Transverse colon (tissue), 4 donors: ENCODE results near the gene AAMP. TPM values are rescaled to one million over a fixed set of nuclear protein-coding genes. Genes with fewer than 3 reads are reported as not detected.
A peak's percentile ranks its signal among the peaks of the same experiment; 100 is the strongest.

ENCODE experiments used
- DNase-seq: peaks from one replicate; pipeline ENCODE4 v3.0.0-alpha.2; 2019
- H3K27ac ChIP-seq, 4 donors: fragments of 200-600 bp; sonication (generic); 2 replicates each; pipeline ENCODE4 v1.5.1; 2016 to 2018; ENCODE audit warnings: inconsistent platforms in 4 of 4
- H3K27me3 ChIP-seq: fragments of 200-600 bp; sonication (generic); 2 replicates; pipeline ENCODE4 v1.5.1; 2017; ENCODE audit warnings: inconsistent platforms
- H3K36me3 ChIP-seq, 4 donors: fragments of 200-600 bp; sonication (generic); 2 replicates each; pipeline ENCODE4 v1.5.1; 2017 to 2019; ENCODE audit warnings: inconsistent platforms in 4 of 4
- H3K4me1 ChIP-seq, 4 donors: fragments of 200-600 bp; sonication (generic); 2 replicates each; pipeline ENCODE4 v1.5.1; 2017 to 2020; ENCODE audit warnings: inconsistent platforms in 4 of 4
- H3K4me3 ChIP-seq, 4 donors: fragments of 200-600 bp; sonication (generic); 1 replicate in 1 of 4; 2 replicates in 3 of 4; pipeline versions ENCODE4 v1.5.1 to v1.6.1; 2017 to 2019; ENCODE audit warnings: inconsistent platforms in 4 of 4
- H3K9me3 ChIP-seq, 2 donors: fragments of 200-600 bp; sonication (generic); 2 replicates each; pipeline ENCODE4 v1.5.1; 2017 to 2019; ENCODE audit warnings: inconsistent platforms in 2 of 2
- EP300 ChIP-seq: sonication (generic); formaldehyde crosslinking; IDR thresholded peaks from one replicate; pipeline ENCODE4 v1.6.1; 2017; ENCODE audit warnings: antibody characterized with exemption, low read depth
- POLR2A ChIP-seq: fragments of 450-650 bp; IDR thresholded peaks from one replicate; pipeline ENCODE4 v1.6.1; 2016; ENCODE audit warnings: antibody characterized with exemption, mild to moderate bottlenecking, moderate library complexity
- POLR2AphosphoS5 ChIP-seq, 3 donors: sonication (generic); formaldehyde crosslinking; IDR thresholded peaks; one replicate each; pipeline ENCODE4 v1.6.1; 2016; ENCODE audit warnings: antibody characterized with exemption in 3 of 3
- WGBS, 2 donors: methylation state at CpG; one replicate each; pipeline ENCODE4 v1.1.5; 2018; ENCODE audit warnings: low coverage in 1 of 2; 5-methylcytosine and 5-hydroxymethylcytosine counted together
- in situ Hi-C, 4 donors: fragments of 200-750 bp; cut with MboI; loops; one replicate each; pipeline versions ENCODE4 v1.15.0 to v1.15.1; 2017; ENCODE audit warnings: low sequenced_read_pairs in 3 of 4, low pct_ligation_motif_present in 1 of 4, low pct_unique_long_range_greater_than_20kb in 1 of 4
- intact Hi-C: fragments of 100-400 bp; cut with DNase I; formaldehyde crosslinking; loops from one replicate; pipeline ENCODE4 v1.15.1; 2023; ENCODE audit warnings: low total_unique reads
- total RNA-seq, 4 donors: library from RNA; depleted of rRNA; stranded (reverse); fragments of >200 nt; gene quantifications; one replicate each; pipeline ENCODE4 v1.1.0, GENCODE V29; 2016
- TF ChIP-seq, protein P1 (sequence below), 5 experiments: fragments of 200-600 bp in 3 of 5; fragments of 450-650 bp in 2 of 5; sonication (generic) in 3 of 5; IDR thresholded peaks; 1 replicate in 2 of 5; 2 replicates in 3 of 5; pipeline ENCODE4 v1.5.1; 2016 to 2017; ENCODE audit warnings: antibody characterized with exemption in 5 of 5, inconsistent platforms in 3 of 5, mild to moderate bottlenecking in 2 of 5, moderate library complexity in 1 of 5

AAMP gene
- total RNA-seq, 4 donors from 2014 or later, result 96.9 to 466 (median 174) TPM

DNA sequence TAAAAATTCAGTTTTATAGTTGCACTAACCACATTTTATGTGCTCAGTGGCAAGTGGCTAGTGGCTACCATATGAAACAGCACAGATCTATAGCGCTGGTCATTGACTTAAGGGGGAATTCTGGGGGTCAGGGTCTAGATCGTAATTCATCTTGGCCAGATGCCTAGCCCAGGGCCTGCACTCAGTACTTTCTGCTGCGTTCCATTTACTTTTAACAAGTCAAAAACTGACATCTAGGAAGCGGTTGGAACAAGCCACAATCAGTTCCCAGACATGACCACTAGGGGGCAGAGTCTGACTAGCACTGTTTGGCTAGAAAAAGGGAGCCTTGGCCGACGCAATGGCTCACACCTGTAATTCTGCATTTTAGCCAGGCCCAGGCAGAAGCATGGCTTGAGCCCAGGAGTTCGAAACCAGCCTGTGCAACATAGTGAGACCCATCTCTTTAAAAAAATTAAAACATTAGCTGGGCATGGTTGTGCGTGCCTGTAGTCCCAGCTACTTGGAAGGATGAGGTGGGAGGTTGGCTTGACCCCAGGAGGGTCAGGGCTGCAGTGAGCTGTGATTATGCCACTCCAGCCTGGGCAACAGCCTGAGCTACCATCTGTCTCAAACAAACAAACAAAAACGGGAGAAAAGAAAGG is 31.4 kb upstream of the AAMP start:
- in situ Hi-C loops (loop anchor here in 2 of 4 donors (5.0 to 10.0 kb wide), 3 partner anchors 51 to 164 kb away; partner anchors contain the start of gene CATIP (in 1 of the 2)), intact Hi-C loops (loop anchor here (5.0 kb wide), 1 partner anchor 56 kb away; the partner anchor contains the start of gene CATIP)
- WGBS, 2 donors, result 0 to 7% methylated on average over 1 to 9 of the region's 9 CpGs

DNA sequence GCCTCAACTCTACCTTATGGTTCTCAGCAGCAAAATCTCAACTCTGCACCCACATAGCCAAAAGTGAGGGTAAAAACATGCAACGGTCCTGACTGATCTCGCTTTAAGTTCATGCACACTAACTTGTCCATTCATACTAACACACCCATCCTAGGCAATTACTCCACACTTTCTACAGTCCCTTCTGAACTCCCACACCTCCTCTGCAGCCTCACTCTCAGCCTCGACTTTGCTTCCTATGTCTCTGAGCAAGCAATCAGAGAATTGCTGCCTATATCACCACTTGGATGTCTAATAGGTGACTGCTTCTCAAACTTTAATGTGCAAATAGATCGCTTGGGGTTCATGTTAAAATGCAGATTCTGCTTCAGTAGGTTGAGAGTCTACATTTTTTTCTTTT is 30.2 kb upstream of the AAMP start:
- H3K9me3 ChIP-seq, result no peaks in the 10 kb centered on the region
- WGBS, 2 donors, result 77 to 80% methylated on average over 4 of the region's 4 CpGs
- H3K27ac ChIP-seq, result no peak overlapping the region
- DNase-seq, result no peak
- H3K4me3 ChIP-seq, result no peak overlapping the region
- in situ Hi-C loops (loop anchor here in 2 of 4 donors (5.0 to 10.0 kb wide), 3 partner anchors 52 to 165 kb away; partner anchors contain the start of gene CATIP (in 1 of the 2)), intact Hi-C loops (loop anchor here (5.0 kb wide), 1 partner anchor 57 kb away; the partner anchor contains the start of gene CATIP)
- H3K27me3 ChIP-seq, result no peaks in the 10 kb centered on the region
- TF ChIP-seq EP300, result no peak
- TF ChIP-seq POLR2A, result no peak
- no peak for TF ChIP-seq POLR2AphosphoS5 (IDR thresholded peaks at IDR 0.05)
- TF ChIP-seq, protein P1, sequence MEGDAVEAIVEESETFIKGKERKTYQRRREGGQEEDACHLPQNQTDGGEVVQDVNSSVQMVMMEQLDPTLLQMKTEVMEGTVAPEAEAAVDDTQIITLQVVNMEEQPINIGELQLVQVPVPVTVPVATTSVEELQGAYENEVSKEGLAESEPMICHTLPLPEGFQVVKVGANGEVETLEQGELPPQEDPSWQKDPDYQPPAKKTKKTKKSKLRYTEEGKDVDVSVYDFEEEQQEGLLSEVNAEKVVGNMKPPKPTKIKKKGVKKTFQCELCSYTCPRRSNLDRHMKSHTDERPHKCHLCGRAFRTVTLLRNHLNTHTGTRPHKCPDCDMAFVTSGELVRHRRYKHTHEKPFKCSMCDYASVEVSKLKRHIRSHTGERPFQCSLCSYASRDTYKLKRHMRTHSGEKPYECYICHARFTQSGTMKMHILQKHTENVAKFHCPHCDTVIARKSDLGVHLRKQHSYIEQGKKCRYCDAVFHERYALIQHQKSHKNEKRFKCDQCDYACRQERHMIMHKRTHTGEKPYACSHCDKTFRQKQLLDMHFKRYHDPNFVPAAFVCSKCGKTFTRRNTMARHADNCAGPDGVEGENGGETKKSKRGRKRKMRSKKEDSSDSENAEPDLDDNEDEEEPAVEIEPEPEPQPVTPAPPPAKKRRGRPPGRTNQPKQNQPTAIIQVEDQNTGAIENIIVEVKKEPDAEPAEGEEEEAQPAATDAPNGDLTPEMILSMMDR (IDR thresholded peaks at IDR 0.05), result no peak
- peaks cover under 1 to 11% (median 5%) of the 10 kb centered on the region in 4 donors for H3K4me1 ChIP-seq
- no peaks in the 10 kb centered on the region for H3K36me3 ChIP-seq

More for the DNA sequence above, 31.4 kb upstream of the AAMP start:
- Histone ChIP-seq H3K27me3 (no peaks in the 10 kb centered on the region), H3K36me3 (no peaks in the 10 kb centered on the region), H3K9me3 (no peaks in the 10 kb centered on the region), H3K4me3 (no peak overlapping the region), H3K27ac (peak overlapping the region in 1 of 4 donors; percentile 33), H3K4me1 (peaks cover 0 to 7% (median 1%) of the 10 kb centered on the region in 4 donors)
- TF ChIP-seq POLR2AphosphoS5 (IDR thresholded peaks at IDR 0.05) (peak in 2 of 3 donors; percentile 31 to 34), POLR2A (no peak)
- TF ChIP-seq, protein P1 (IDR thresholded peaks at IDR 0.05), result peak; percentile 96 to 98 (median 97)
- DNase-seq, result peak; percentile 93

DNA sequence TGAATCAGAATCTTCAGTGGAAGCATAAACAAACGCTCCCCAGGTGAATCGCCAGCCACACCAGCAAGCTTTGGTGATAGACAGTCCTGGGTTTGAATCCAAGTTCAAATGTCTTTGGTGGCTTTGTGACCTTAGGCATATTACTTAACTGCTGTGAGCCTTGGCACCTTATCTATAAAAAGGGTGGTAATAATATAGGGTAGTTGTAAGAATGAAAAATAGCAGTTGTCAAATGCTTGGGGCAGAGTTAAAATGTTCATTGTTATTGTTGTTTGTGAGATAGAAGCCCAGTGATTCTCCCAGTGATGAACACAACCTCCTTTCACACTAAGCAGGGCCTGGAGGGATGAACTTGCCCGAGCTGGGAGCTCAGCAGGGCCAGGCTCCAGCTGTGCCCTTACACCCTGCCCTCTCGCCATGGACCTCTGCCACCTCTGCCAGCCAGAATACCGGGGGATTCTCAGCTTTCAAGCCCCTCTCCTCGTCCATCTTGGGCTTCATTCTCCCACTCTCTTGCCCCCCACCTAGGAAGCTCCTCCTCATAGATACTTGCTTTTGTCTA is 28.5 kb upstream of the AAMP start:
- DNase-seq, result no peak
- intact Hi-C loops (no loop called here), in situ Hi-C loops (loop anchor here in 3 of 4 donors (10.0 to 25.0 kb wide), 2 partner anchors 89 to 96 kb away; partner anchors contain the start of genes CTDSP1 (in 3 of the 3) and SLC11A1 (in 2 of the 3))
- Histone ChIP-seq H3K36me3 (no peaks in the 10 kb centered on the region), H3K27me3 (no peaks in the 10 kb centered on the region), H3K4me3 (no peak overlapping the region), H3K27ac (peak overlapping the region in 1 of 4 donors; percentile 23), H3K9me3 (no peaks in the 10 kb centered on the region), H3K4me1 (peaks cover 4 to 27% (median 19%) of the 10 kb centered on the region in 4 donors)
- TF ChIP-seq, protein P1 (IDR thresholded peaks at IDR 0.05), result no peak
- TF ChIP-seq POLR2A, result no peak
- no peak for TF ChIP-seq EP300
- no peak for TF ChIP-seq POLR2AphosphoS5 (IDR thresholded peaks at IDR 0.05)
- WGBS, 2 donors, result 78% methylated on average over 6 of the region's 6 CpGs; no CpG with 5 or more reads in 1 of the 2 donors

DNA sequence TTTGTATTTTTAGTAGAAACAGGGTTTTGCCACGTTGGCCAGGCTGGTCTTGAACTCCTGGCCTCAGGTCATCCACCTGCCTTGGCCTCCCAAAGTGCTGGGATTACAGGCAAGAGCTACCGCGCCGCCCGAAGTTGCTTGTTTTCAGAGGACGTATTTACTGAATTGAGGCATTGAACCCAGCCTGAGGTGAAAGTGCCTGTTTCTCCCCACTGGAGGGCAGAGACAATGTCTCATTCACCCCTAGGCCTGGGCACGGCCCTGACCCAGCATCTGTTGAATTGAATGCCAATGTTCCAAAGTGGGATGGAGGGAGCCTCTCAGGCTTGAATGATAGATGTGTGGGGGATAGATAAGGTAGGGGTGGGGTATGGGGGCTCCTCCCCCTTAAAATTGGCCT is 26.9 kb upstream of the AAMP start:
- no peaks in the 10 kb centered on the region for H3K36me3 ChIP-seq
- in situ Hi-C loops, result loop anchor here in 3 of 4 donors (10.0 to 25.0 kb wide), 2 partner anchors 90 to 98 kb away; partner anchors contain the start of genes CTDSP1 (in 3 of the 3) and SLC11A1 (in 2 of the 3)
- no peaks in the 10 kb centered on the region for H3K27me3 ChIP-seq
- H3K4me1 ChIP-seq, result peaks cover 9 to 36% (median 27%) of the 10 kb centered on the region in 4 donors
- WGBS, 2 donors, result 85% methylated on average over 7 of the region's 7 CpGs; no CpG with 5 or more reads in 1 of the 2 donors
- TF ChIP-seq EP300, result no peak
- TF ChIP-seq POLR2AphosphoS5 (IDR thresholded peaks at IDR 0.05), result no peak
- TF ChIP-seq POLR2A, result no peak
- TF ChIP-seq, protein P1 (IDR thresholded peaks at IDR 0.05), result no peak
- H3K27ac ChIP-seq, result no peak overlapping the region
- DNase-seq, result no peak
- no peaks in the 10 kb centered on the region for H3K9me3 ChIP-seq
- H3K4me3 ChIP-seq, result no peak overlapping the region
- intact Hi-C loops, result loop anchor here (2.0 kb wide), 1 partner anchor 98 kb away; no protein-coding TSS in a partner anchor
